Adrenal gland (tissue), 5 donors: Measurements from ENCODE around the gene GABRA4.

Source experiments
- CTCF ChIP-seq, 6 experiments: fragments of 450-650 bp in 4 of 6; fragments of 200-600 bp in 2 of 6; sonication (generic) in 1 of 6; IDR thresholded peaks; 1 replicate in 5 of 6; 2 replicates in 1 of 6; pipeline versions ENCODE4 v1.5.1 to v1.8.0; 2016 to 2021; ENCODE audit warnings: antibody characterized with exemption in 6 of 6, mild to moderate bottlenecking in 2 of 6, moderate library complexity in 1 of 6
- POLR2A ChIP-seq, 2 donors: fragments of 450-650 bp; IDR thresholded peaks; one replicate each; pipeline ENCODE4 v1.6.1; 2017; ENCODE audit warnings: antibody characterized with exemption in 2 of 2, mild to moderate bottlenecking in 2 of 2, moderate library complexity in 1 of 2
- donor health status: DM: no; HTN: no; CAD: no.

GRCh38 chr4:46968847-46969246 lies 24.5 kb downstream of the GABRA4 start:
- TF ChIP-seq CTCF (IDR thresholded peaks at IDR 0.05) (no peak), POLR2A (IDR thresholded peaks at IDR 0.05) (no peak)
